Embryonic facial prominence (tissue), 1 donor: ENCODE measurements around the gene OCA2.

ENCODE experiments used
- DNase-seq: peaks from one replicate; pipeline ENCODE4 v3.0.0-alpha.2; 2016; ENCODE audit errors: extremely low spot score

OCA2 gene

GRCh38 chr15:28003302-28004037, 95.6 kb downstream of the OCA2 start:
- DNase-seq = no peak

- DNase-seq = no peak
Measured at GRCh38 chr15:28002867-28003266, 96.2 kb downstream of the OCA2 start.

- DNase-seq = no peak
Measured at GRCh38 chr15:28002136-28002861, 96.8 kb downstream of the OCA2 start.

- DNase-seq = no peak
Measured at GRCh38 chr15:28001641-28002040, 97.5 kb downstream of the OCA2 start.

GRCh38 chr15:27993996-27994780, 104.9 kb downstream of the OCA2 start:
- no peak for DNase-seq

GRCh38 chr15:27993544-27993943, 105.6 kb downstream of the OCA2 start:
- no peak for DNase-seq

GRCh38 chr15:27990521-27991515, 108.3 kb downstream of the OCA2 start:
- DNase-seq = no peak

GRCh38 chr15:27989838-27990237, 109.3 kb downstream of the OCA2 start:
- DNase-seq = no peak

GRCh38 chr15:27989427-27989826, 109.7 kb downstream of the OCA2 start:
- no peak for DNase-seq

- no peak for DNase-seq
Measured at GRCh38 chr15:27985099-27985498, 114.0 kb downstream of the OCA2 start.

GRCh38 chr15:27983496-27983895, 115.6 kb downstream of the OCA2 start:
- DNase-seq = no peak

- no peak for DNase-seq
Measured at GRCh38 chr15:27977696-27978095, 121.4 kb downstream of the OCA2 start.

GRCh38 chr15:27973886-27974285, 125.2 kb downstream of the OCA2 start:
- no peak for DNase-seq

GRCh38 chr15:27970661-27971392, 128.3 kb downstream of the OCA2 start:
- DNase-seq = no peak

- DNase-seq = no peak
Measured at GRCh38 chr15:27967541-27967940, 131.6 kb downstream of the OCA2 start.

GRCh38 chr15:27965546-27965945, 133.6 kb downstream of the OCA2 start:
- no peak for DNase-seq

- DNase-seq = no peak
Measured at GRCh38 chr15:27961801-27962200, 137.3 kb downstream of the OCA2 start.

- DNase-seq = no peak
Measured at GRCh38 chr15:27958911-27959578, 140.1 kb downstream of the OCA2 start.

- no peak for DNase-seq
Measured at GRCh38 chr15:27956285-27956684, 142.8 kb downstream of the OCA2 start.

- no peak for DNase-seq
Measured at GRCh38 chr15:27955087-27955486, 144.0 kb downstream of the OCA2 start.
